Right cardiac atrium (tissue), 5 donors: ENCODE measurements around the gene PTPRF. TPM values are rescaled to one million over a fixed set of nuclear protein-coding genes. Genes with fewer than 3 reads are reported as not detected.

Experiments used
- ATAC-seq, 2 donors: fragments of 200-7000 bp; cut with Tn5 transposase; one replicate each; pipeline versions ENCODE4 v1.8.0 to v1.9.1; 2020; ENCODE audit warnings: moderate library complexity in 2 of 2, mild to moderate bottlenecking in 1 of 2
- DNase-seq, 3 donors: peaks; one replicate each; pipeline ENCODE4 v3.0.0-alpha.2; 2020
- H3K27ac ChIP-seq: one replicate; pipeline ENCODE4 v1.5.1; 2013; ENCODE audit warnings: mild to moderate bottlenecking, low read length, control low read depth, moderate library complexity
- H3K27me3 ChIP-seq: one replicate; pipeline ENCODE4 v1.6.1; 2013; ENCODE audit not compliant: control insufficient read depth, insufficient read depth
- H3K4me1 ChIP-seq: one replicate; pipeline ENCODE4 v1.6.1; 2013; ENCODE audit warnings: low read length; ENCODE audit not compliant: control insufficient read depth, insufficient read depth
- H3K4me3 ChIP-seq: one replicate; pipeline ENCODE4 v1.5.1; 2013; ENCODE audit warnings: low read length, control low read depth
- H3K9me3 ChIP-seq: one replicate; pipeline ENCODE4 v1.6.1; 2013; ENCODE audit warnings: low read length; ENCODE audit not compliant: control insufficient read depth
- WGBS: extraction: QIAGEN DNeasy Blood & Tissue Kit; methylation state at CpG from one replicate; pipeline ENCODE4 v1.1.7; 2013; 5-methylcytosine and 5-hydroxymethylcytosine counted together
- intact Hi-C, 4 donors: fragments of 100-400 bp; cut with DNase I; formaldehyde crosslinking; loops; one replicate each; pipeline versions ENCODE4 v1.11.0 to v1.14.0; 2022 to 2023
- polyA plus RNA-seq: library from polyadenylated mRNA; stranded (reverse); fragments of 200-250 nt; gene quantifications from one replicate; pipeline ENCODE4 v1.2.3, GENCODE V29; 2013
- total RNA-seq, 4 donors: library from RNA; stranded (reverse); fragmentation: NEBNext Ultra II Directional; extraction: Animal tissue kit (Norgen Biotek cat#: 25700); gene quantifications; one replicate each; pipeline ENCODE4 v1.2.1, GENCODE V29; 2021
- donor health status: healthy with polysubstance abuse.
- donor health status: DM: no; HTN: yes; CAD: no.
- donor health status: DM: no; HTN: no; CAD: no.
- donor health status: DM: no; HTN: yes; CAD: no; lungs with severe emphysema.
- donor health status: DM: yes; HTN: yes; CAD: no.

The PTPRF gene
- total and polyA plus RNA-seq, 5 donors: 5.1 to 19.7 (median 11.6) TPM

GRCh38 chr1:43613075-43613942 lies 82.6 kb downstream of the PTPRF start:
- H3K9me3 ChIP-seq: no peaks in the 10 kb centered on the region
- H3K4me3 ChIP-seq: no peak overlapping the region
- no peaks in the 10 kb centered on the region for H3K4me1 ChIP-seq
- DNase-seq (peak in 1 of 3 donors; percentile 29), ATAC-seq (no peak)
- intact Hi-C loops: no loop called here
- 90% methylated on average over 22 of the region's 22 CpGs for WGBS
- no peaks in the 10 kb centered on the region for H3K27me3 ChIP-seq
- H3K27ac ChIP-seq: no peak overlapping the region

DNA sequence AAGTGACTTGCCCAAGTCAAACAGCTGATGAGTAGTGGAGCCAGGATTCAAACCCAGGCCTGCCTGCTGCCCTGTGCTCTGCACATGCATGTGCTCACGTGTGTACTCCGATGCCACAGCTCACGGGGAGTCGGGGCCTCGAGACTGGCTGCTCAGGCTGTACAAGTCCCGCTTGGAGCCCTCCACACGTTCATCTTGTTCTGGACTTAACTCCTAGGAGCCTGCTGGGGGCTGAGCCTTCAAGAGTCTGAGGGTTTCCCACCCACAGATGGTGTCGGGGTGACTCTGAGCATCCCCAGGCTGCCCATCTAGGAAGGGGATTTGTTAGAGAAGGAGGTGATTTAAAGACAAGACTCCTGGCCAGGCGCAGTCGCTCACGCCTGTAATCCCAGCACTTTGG lies 83.5 kb downstream of the PTPRF start:
- peak in 1 of 3 donors; percentile 6 for DNase-seq
- intact Hi-C loops: no loop called here
- H3K4me3 ChIP-seq: no peak overlapping the region
- no peaks in the 10 kb centered on the region for H3K9me3 ChIP-seq
- no peak for ATAC-seq
- WGBS: 88% methylated on average over 11 of the region's 11 CpGs
- H3K27me3 ChIP-seq: no peaks in the 10 kb centered on the region
- H3K27ac ChIP-seq: no peak overlapping the region
- no peaks in the 10 kb centered on the region for H3K4me1 ChIP-seq

DNA sequence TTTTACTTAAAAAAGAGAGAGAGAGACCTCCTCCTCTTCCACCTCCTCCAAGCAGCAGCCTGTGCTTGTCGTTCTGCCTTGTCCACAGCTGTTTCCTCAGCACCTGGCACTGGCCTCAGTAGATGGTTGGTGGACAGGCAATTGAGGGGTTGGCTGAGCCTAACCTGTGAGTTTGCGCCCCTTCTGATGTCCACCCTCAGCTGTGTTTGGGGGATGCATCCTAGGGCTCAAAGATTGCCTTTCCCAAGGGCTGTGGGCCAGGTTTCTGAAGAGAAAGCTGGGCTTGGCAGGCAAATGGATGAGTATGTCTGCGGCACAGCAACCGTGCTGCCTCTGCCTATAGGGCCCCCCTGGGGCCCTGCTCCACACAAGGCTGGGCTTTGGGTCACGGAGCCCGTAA lies 84.2 kb downstream of the PTPRF start:
- 79% methylated on average over 6 of the region's 6 CpGs for WGBS
- peak in 1 of 3 donors; percentile 11 for DNase-seq
- intact Hi-C loops: no loop called here

GRCh38 chr1:43616383-43616782 lies 85.7 kb downstream of the PTPRF start:
- no peaks in the 10 kb centered on the region for H3K4me1 ChIP-seq
- H3K27me3 ChIP-seq: no peaks in the 10 kb centered on the region
- H3K27ac ChIP-seq: no peak overlapping the region
- no peaks in the 10 kb centered on the region for H3K9me3 ChIP-seq
- intact Hi-C loops: no loop called here
- no peak for ATAC-seq
- DNase-seq: peak in 2 of 3 donors; percentile 23 to 27
- WGBS: 94% methylated on average over 7 of the region's 7 CpGs
- H3K4me3 ChIP-seq: no peak overlapping the region

More for the DNA sequence above, 84.2 kb downstream of the PTPRF start:
- no peaks in the 10 kb centered on the region for H3K9me3 ChIP-seq
- ATAC-seq: no peak
- H3K4me3 ChIP-seq: no peak overlapping the region
- no peaks in the 10 kb centered on the region for H3K4me1 ChIP-seq
- H3K27ac ChIP-seq: no peak overlapping the region
- no peaks in the 10 kb centered on the region for H3K27me3 ChIP-seq

- intact Hi-C loops: no loop called here
- Histone ChIP-seq H3K4me3 (no peak overlapping the region), H3K9me3 (no peaks in the 10 kb centered on the region), H3K27me3 (no peaks in the 10 kb centered on the region), H3K27ac (no peak overlapping the region), H3K4me1 (no peaks in the 10 kb centered on the region)
- 85% methylated on average over 5 of the region's 5 CpGs for WGBS
- DNase-seq: peak in 2 of 3 donors; percentile 17 to 21
- no peak for ATAC-seq
Observed at GRCh38 chr1:43617011-43617410, 86.3 kb downstream of the PTPRF start.

GRCh38 chr1:43617668-43618067 lies 87.0 kb downstream of the PTPRF start:
- no peak overlapping the region for H3K27ac ChIP-seq
- no peaks in the 10 kb centered on the region for H3K4me1 ChIP-seq
- ATAC-seq: no peak
- H3K27me3 ChIP-seq: no peaks in the 10 kb centered on the region
- no peak overlapping the region for H3K4me3 ChIP-seq
- no peaks in the 10 kb centered on the region for H3K9me3 ChIP-seq
- intact Hi-C loops: no loop called here
- DNase-seq: no peak
- WGBS: 95% methylated on average over 14 of the region's 14 CpGs

DNA sequence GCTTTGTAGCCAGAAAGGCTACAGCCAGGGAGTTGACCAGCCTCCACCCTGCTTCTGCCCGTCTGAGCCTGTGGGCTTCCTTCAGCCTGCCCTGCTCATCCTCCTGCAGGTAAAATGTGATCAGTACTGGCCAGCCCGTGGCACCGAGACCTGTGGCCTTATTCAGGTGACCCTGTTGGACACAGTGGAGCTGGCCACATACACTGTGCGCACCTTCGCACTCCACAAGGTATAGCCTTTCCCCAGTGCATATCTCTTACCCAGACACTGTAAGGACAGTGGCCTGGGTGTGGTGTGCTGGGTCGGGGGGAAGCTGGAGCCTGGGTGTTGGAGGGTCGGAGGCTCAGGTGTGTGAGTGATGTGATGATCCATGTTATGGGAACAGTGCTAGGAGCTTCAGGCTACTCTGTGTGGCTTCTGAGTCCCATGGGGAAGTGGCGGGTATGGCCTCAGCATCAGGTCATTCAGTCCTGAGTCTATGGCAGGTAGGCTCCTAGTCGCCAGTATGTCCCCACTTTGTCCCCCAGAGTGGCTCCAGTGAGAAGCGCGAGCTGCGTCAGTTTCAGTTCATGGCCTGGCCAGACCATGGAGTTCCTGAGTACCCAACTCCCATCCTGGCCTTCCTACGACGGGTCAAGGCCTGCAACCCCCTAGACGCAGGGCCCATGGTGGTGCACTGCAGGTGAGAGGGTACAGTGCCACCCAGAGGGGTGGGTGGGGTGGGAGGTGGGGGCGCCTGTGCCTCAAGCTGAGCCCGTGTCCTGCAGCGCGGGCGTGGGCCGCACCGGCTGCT lies 88.0 kb downstream of the PTPRF start:
- Histone ChIP-seq H3K4me1 (no peaks in the 10 kb centered on the region), H3K27me3 (no peaks in the 10 kb centered on the region), H3K4me3 (no peak overlapping the region), H3K27ac (no peak overlapping the region), H3K9me3 (no peaks in the 10 kb centered on the region)
- intact Hi-C loops: no loop called here
- no peak for ATAC-seq
- 96% methylated on average over 22 of the region's 22 CpGs for WGBS
- peak in 1 of 3 donors; percentile 14 for DNase-seq

- Histone ChIP-seq H3K27ac (no peak overlapping the region), H3K4me1 (no peaks in the 10 kb centered on the region), H3K9me3 (no peaks in the 10 kb centered on the region), H3K27me3 (no peaks in the 10 kb centered on the region), H3K4me3 (no peak overlapping the region)
- ATAC-seq (no peak), DNase-seq (peak in 1 of 3 donors; percentile 42)
- intact Hi-C loops: no loop called here
- WGBS: 96% methylated on average over 21 of the region's 21 CpGs
Observed at GRCh38 chr1:43619314-43619790, 88.7 kb downstream of the PTPRF start.

DNA sequence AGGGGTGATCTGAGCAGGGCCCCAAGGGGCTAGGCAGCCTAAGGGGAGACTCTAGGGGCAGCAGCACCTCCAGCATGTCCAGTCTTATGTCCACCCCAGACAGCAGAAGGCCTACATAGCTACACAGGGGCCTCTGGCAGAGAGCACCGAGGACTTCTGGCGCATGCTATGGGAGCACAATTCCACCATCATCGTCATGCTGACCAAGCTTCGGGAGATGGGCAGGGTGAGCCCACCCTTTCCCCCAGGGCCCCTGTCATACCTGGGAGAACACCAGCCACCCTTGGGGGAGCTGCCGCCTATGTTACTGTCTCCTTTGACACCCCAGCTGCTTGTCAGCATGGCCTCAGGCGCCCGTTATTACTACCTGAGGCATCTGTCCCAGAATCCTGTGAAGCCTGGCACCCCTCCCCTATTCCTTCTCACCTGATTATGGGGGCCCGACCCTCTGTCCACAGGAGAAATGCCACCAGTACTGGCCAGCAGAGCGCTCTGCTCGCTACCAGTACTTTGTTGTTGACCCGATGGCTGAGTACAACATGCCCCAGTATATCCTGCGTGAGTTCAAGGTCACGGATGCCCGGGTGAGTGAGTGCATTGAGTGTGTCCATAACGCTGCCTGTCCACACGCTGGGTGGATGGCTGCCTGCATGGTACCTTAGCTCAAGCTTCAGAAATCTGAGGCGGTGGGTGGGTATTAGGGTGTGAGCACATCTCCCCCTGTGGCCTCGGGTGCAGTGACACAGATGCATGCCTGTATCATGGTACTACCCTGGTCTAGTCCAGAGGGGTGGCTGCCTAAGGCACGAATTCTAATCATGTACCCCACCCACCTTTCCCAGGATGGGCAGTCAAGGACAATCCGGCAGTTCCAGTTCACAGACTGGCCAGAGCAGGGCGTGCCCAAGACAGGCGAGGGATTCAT lies 89.6 kb downstream of the PTPRF start:
- DNase-seq (no peak), ATAC-seq (no peak)
- Histone ChIP-seq H3K4me1 (no peaks in the 10 kb centered on the region), H3K27ac (no peak overlapping the region), H3K9me3 (no peaks in the 10 kb centered on the region), H3K27me3 (no peaks in the 10 kb centered on the region), H3K4me3 (no peak overlapping the region)
- 94% methylated on average over 22 of the region's 22 CpGs for whole genome bisulfite sequencing
- intact Hi-C loops: no loop called here

DNA sequence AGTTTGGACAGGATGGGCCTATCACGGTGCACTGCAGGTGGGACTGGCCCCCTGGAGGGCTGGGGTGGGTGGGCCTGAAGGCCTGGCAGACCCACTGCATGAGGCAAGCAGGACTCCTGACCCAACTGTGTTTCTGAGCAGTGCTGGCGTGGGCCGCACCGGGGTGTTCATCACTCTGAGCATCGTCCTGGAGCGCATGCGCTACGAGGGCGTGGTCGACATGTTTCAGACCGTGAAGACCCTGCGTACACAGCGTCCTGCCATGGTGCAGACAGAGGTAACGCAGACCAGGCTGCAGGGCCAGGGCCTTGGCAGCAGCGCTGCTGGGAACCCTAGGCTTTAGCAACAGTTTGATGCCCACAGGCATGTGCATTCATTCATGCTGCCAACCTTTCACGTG lies 90.3 kb downstream of the PTPRF start:
- H3K4me1 ChIP-seq: no peaks in the 10 kb centered on the region
- H3K9me3 ChIP-seq: no peaks in the 10 kb centered on the region
- H3K27me3 ChIP-seq: no peaks in the 10 kb centered on the region
- ATAC-seq (no peak), DNase-seq (no peak)
- no peak overlapping the region for H3K4me3 ChIP-seq
- no peak overlapping the region for H3K27ac ChIP-seq
- 94% methylated on average over 16 of the region's 16 CpGs for WGBS
- intact Hi-C loops: no loop called here
